Fibroblast of pulmonary artery (primary cell): ENCODE data around the gene NUDT16L1.
"Not testable (repeated sequence)": the region's sequence is repeated elsewhere in the genome, so short reads cannot be mapped to it uniquely, and the experiment has no call there.

ENCODE experiments used
- DNase-seq: peaks from one replicate; pipeline ENCODE4 v3.0.0-alpha.2; 2010; ENCODE audit warnings: low read depth
- H3K4me3 ChIP-seq: replicated peaks from 2 replicates; pipeline ENCODE4 v1.5.1; 2011; ENCODE audit warnings: low read depth, mild to moderate bottlenecking, control low read depth, low read length, moderate library complexity
- CTCF ChIP-seq: IDR thresholded peaks from 2 replicates; pipeline ENCODE4 v1.5.1; 2011; ENCODE audit warnings: mild to moderate bottlenecking, control low read depth, low read length, inconsistent platforms; ENCODE audit errors: missing control alignments

The NUDT16L1 gene

GRCh38 chr16:4736546-4736945 lies 43.2 kb downstream of the NUDT16L1 start:
- no peak for DNase-seq
- TF ChIP-seq CTCF, result no peak
- H3K4me3 ChIP-seq, result no peak overlapping the region

DNA sequence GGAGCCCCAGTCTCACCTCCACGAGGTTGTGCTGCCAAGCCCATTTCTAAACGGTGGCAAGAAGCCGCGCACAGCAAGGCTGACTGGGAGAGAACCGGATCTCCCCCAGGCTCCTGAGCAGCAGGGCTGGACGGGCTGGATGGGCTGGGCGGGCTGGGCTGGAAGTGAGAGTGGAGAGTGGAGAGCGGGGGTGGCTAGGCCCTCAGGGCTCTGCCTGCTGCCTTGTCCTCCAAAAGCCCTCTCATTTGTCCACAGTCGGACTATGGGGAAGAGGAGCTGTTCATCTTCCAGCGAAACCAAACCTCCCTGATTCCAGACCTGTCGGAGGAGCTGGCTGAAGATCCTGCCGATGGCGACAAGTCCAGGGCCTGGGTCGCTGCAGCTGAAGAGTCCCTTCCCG lies 44.2 kb downstream of the NUDT16L1 start:
- no peak for DNase-seq
- TF ChIP-seq CTCF, result no peak

GRCh38 chr16:4738370-4738769 lies 45.0 kb downstream of the NUDT16L1 start:
- not testable (repeated sequence) for DNase-seq

More for the DNA sequence above, 44.2 kb downstream of the NUDT16L1 start:
- H3K4me3 ChIP-seq, result no peak overlapping the region

DNA sequence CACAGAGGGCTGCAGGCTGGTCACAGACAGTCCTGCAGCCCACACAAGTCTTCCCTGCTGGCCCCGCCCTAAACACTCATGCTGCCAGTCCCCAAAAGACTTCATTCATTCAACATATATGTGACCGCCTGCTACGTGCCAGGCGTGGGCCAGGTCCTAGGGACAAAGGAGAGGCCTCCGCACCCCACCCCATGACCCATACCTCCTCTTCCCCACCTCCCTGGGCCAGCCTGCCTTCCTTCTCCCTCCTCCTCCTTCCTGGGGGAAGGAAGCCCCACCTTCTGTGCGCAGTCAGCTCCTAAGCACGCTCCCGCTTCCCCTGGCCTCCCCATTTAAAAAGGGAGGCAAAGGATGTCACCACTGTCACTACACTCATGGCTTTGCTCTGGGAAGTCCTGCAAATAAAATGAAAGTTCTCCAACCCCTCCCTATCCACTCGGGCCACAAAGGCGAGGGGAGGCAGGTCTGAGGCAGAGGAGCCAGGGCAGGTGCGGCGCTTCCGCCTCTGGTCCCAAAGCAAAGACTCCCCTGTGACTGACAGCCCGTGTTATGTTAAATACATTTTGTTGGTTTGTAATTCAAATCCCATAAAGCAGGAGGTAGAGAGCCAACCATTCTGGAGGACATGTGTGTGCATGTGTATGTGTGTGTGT lies 50.0 kb downstream of the NUDT16L1 start:
- no peak overlapping the region for H3K4me3 ChIP-seq
- DNase-seq, result no peak
- TF ChIP-seq CTCF, result no peak

More at GRCh38 chr16:4738370-4738769, 45.0 kb downstream of the NUDT16L1 start:
- H3K4me3 ChIP-seq, result not testable (repeated sequence)

- DNase-seq, result no peak
- no peak overlapping the region for H3K4me3 ChIP-seq
- TF ChIP-seq CTCF, result no peak
Measured at GRCh38 chr16:4744555-4745273, 51.4 kb downstream of the NUDT16L1 start.

- no peak for DNase-seq
- H3K4me3 ChIP-seq, result no peak overlapping the region
- TF ChIP-seq CTCF, result no peak
Measured at GRCh38 chr16:4745274-4745569, 51.9 kb downstream of the NUDT16L1 start.
